ENCODE measurements around the gene TIMP2.

DNA sequence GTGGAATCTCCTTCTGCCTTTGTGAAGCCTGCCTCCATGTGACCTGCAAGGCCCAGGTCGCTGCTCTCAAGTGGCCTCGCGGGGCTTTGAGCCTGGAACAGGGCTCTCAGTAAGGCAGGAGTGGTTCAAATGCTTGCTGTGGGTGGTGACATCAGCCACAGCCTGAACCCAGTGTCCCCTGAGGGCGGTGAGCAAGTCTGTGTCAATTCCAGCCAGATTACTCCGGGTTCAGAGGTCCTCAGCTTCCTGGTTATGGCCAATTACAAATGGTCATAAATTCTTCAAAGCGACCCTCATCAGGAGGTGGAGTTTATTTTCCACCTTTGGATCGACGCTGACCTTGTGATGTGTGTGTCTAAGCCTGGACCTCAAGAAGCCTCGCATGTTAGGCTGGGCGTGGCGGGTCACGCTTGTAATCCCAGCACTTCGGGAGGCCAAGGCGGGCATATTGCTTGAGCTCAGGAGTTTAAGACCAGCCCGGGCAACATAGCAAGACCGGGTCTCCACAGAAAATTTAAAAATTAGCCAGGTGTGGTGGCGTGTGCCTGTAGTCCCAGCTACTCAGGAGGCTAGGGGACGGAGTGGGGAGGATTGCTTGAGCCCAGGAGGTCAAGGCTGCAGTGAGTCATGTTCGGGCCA, 37.3 kb upstream of the TIMP2 start:
- TF ChIP-seq SUZ12 (IDR thresholded peaks at IDR 0.05; ENCODE audit: extremely low read depth, insufficient read depth, insufficient read length) (no peak), ZNF274 (IDR thresholded peaks at IDR 0.05; ENCODE audit: low read depth, low read length) (no peak), YY1 (IDR thresholded peaks at IDR 0.05; ENCODE audit: insufficient read depth, insufficient read length) (no peak)

Data from NT2/D1 (cell line).